Neutrophil (primary cell): ENCODE measurements around the gene CEP19.

Experiments used
- H3K27ac ChIP-seq: fragments of 200-600 bp; sonication (generic); 2 replicates; pipeline ENCODE4 v1.5.1; 2016; ENCODE audit warnings: mild to moderate bottlenecking, moderate library complexity
- H3K27me3 ChIP-seq: fragments of 200-600 bp; sonication (generic); 2 replicates; pipeline ENCODE4 v1.6.0; 2016; ENCODE audit warnings: mild to moderate bottlenecking
- H3K36me3 ChIP-seq: fragments of 200-600 bp; sonication (generic); 2 replicates; pipeline ENCODE4 v1.5.1; 2017
- H3K4me1 ChIP-seq, 2 experiments: fragments of 200-600 bp in 1 of 2; sonication (generic) in 1 of 2; 1 replicate in 1 of 2; 2 replicates in 1 of 2; pipeline versions ENCODE4 v1.5.1 to v1.6.1; 2013 to 2016; ENCODE audit warnings: low read depth in 1 of 2, low read length in 1 of 2, mild to moderate bottlenecking in 1 of 2, moderate library complexity in 1 of 2; ENCODE audit not compliant: control insufficient read depth in 1 of 2, insufficient read depth in 1 of 2
- H3K4me3 ChIP-seq, 2 experiments: fragments of 200-600 bp in 1 of 2; sonication (generic) in 1 of 2; 1 replicate in 1 of 2; 2 replicates in 1 of 2; pipeline ENCODE4 v1.5.1; 2013 to 2016; ENCODE audit warnings: low read depth in 1 of 2, low read length in 1 of 2, mild to moderate bottlenecking in 1 of 2, moderate library complexity in 1 of 2
- H3K9me3 ChIP-seq: fragments of 200-600 bp; sonication (generic); 2 replicates; pipeline ENCODE4 v1.5.1; 2016
- TF ChIP-seq, protein P1 (sequence below): fragments of 200-600 bp; sonication (generic); IDR thresholded peaks from 2 replicates; pipeline ENCODE4 v1.5.1; 2016; ENCODE audit warnings: antibody characterized with exemption

The CEP19 gene

DNA sequence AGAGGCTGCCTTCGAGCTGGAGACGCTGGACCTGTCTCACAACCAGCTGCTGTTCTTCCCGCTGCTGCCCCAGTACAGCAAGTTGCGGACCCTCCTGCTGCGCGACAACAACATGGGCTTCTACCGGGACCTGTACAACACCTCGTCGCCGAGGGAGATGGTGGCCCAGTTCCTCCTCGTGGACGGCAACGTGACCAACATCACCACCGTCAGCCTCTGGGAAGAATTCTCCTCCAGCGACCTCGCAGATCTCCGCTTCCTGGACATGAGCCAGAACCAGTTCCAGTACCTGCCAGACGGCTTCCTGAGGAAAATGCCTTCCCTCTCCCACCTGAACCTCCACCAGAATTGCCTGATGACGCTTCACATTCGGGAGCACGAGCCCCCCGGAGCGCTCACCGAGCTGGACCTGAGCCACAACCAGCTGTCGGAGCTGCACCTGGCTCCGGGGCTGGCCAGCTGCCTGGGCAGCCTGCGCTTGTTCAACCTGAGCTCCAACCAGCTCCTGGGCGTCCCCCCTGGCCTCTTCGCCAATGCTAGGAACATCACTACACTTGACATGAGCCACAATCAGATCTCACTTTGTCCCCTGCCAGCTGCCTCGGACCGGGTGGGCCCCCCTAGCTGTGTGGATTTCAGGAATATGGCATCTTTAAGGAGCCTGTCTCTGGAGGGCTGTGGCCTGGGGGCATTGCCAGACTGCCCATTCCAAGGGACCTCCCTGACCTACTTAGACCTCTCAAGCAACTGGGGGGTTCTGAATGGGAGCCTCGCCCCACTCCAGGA, 51.5 kb downstream of the CEP19 start:
- no peak overlapping the region for H3K27ac ChIP-seq
- peaks cover 59% of the 10 kb centered on the region for H3K36me3 ChIP-seq
- no peaks in the 10 kb centered on the region for H3K9me3 ChIP-seq

GRCh38 chr3:196659901-196660351, 52.1 kb downstream of the CEP19 start:
- no peak overlapping the region for H3K27ac ChIP-seq
- TF ChIP-seq, protein P1, sequence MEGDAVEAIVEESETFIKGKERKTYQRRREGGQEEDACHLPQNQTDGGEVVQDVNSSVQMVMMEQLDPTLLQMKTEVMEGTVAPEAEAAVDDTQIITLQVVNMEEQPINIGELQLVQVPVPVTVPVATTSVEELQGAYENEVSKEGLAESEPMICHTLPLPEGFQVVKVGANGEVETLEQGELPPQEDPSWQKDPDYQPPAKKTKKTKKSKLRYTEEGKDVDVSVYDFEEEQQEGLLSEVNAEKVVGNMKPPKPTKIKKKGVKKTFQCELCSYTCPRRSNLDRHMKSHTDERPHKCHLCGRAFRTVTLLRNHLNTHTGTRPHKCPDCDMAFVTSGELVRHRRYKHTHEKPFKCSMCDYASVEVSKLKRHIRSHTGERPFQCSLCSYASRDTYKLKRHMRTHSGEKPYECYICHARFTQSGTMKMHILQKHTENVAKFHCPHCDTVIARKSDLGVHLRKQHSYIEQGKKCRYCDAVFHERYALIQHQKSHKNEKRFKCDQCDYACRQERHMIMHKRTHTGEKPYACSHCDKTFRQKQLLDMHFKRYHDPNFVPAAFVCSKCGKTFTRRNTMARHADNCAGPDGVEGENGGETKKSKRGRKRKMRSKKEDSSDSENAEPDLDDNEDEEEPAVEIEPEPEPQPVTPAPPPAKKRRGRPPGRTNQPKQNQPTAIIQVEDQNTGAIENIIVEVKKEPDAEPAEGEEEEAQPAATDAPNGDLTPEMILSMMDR: no peak
- no peaks in the 10 kb centered on the region for H3K27me3 ChIP-seq
- H3K4me3 ChIP-seq: no peak overlapping the region
- H3K9me3 ChIP-seq: no peaks in the 10 kb centered on the region
- no peaks in the 10 kb centered on the region for H3K4me1 ChIP-seq
- H3K36me3 ChIP-seq: peaks cover 61% of the 10 kb centered on the region

More for the DNA sequence above, 51.5 kb downstream of the CEP19 start:
- Histone ChIP-seq H3K4me3 (no peak overlapping the region), H3K27me3 (no peaks in the 10 kb centered on the region), H3K4me1 (no peaks in the 10 kb centered on the region)
- TF ChIP-seq, protein P1: no peak
